OCI-LY1 (cell line): ENCODE results near the gene CDADC1.

Experiments
- H2AFZ ChIP-seq: fragments of 200-600 bp; sonication (generic), shearing (Covaris generic); 2 replicates; pipeline ENCODE4 v1.6.0; 2014; ENCODE audit warnings: antibody characterized with exemption, mild to moderate bottlenecking, low read length
- H3F3A ChIP-seq: fragments of 200-600 bp; sonication (generic), shearing (Covaris generic); 2 replicates; pipeline ENCODE4 v1.6.0; 2014; ENCODE audit warnings: mild to moderate bottlenecking, antibody characterized with exemption, low read length, moderate library complexity; ENCODE audit not compliant: insufficient read depth
- H3K27ac ChIP-seq: fragments of 200-600 bp; sonication (generic); 2 replicates; pipeline ENCODE4 v1.5.1; 2014; ENCODE audit warnings: low read length, mixed run types, mild to moderate bottlenecking, low read depth; ENCODE audit not compliant: poor library complexity, severe bottlenecking
- H3K27me3 ChIP-seq: fragments of 200-600 bp; sonication (generic); 2 replicates; pipeline ENCODE4 v1.6.0; 2014; ENCODE audit warnings: antibody characterized with exemption, mild to moderate bottlenecking, low read length, moderate library complexity; ENCODE audit not compliant: insufficient read depth
- H3K36me3 ChIP-seq: fragments of 200-600 bp; sonication (generic); 2 replicates; pipeline ENCODE4 v1.6.1; 2014; ENCODE audit warnings: mild to moderate bottlenecking, antibody characterized with exemption, low read length, moderate library complexity, mixed read lengths; ENCODE audit not compliant: insufficient read depth
- H3K4me1 ChIP-seq: fragments of 200-600 bp; sonication (generic); 2 replicates; pipeline ENCODE4 v1.5.1; 2014; ENCODE audit warnings: mild to moderate bottlenecking, low read length, moderate library complexity; ENCODE audit not compliant: insufficient read depth, severe bottlenecking
- H3K4me2 ChIP-seq: fragments of 200-600 bp; sonication (generic), shearing (Covaris generic); 2 replicates; pipeline ENCODE4 v1.6.1; 2014; ENCODE audit warnings: low read length
- H3K4me3 ChIP-seq: fragments of 200-600 bp; sonication (generic); 2 replicates; pipeline ENCODE4 v1.5.1; 2014; ENCODE audit warnings: low read length, low read depth, mild to moderate bottlenecking, mixed read lengths; ENCODE audit not compliant: poor library complexity, severe bottlenecking
- H3K79me2 ChIP-seq: fragments of 200-600 bp; shearing (Covaris generic); 2 replicates; pipeline ENCODE4 v1.6.1; 2016; ENCODE audit warnings: mixed run types, low read length, mixed read lengths; ENCODE audit not compliant: insufficient read depth
- H3K9ac ChIP-seq: fragments of 200-600 bp; sonication (generic), shearing (Covaris generic); 2 replicates; pipeline ENCODE4 v1.6.1; 2014; ENCODE audit warnings: mild to moderate bottlenecking, low read length, mixed read lengths
- H3K9me2 ChIP-seq: fragments of 200-600 bp; sonication (generic), shearing (Covaris generic); 2 replicates; pipeline ENCODE4 v1.6.1; 2014; ENCODE audit warnings: low read depth, mild to moderate bottlenecking, low read length, mixed read lengths
- H3K9me3 ChIP-seq: fragments of 200-600 bp; shearing (Covaris generic); 2 replicates; pipeline ENCODE4 v1.6.1; 2014; ENCODE audit warnings: low read length, mixed read lengths
- H4K20me1 ChIP-seq: fragments of 200-600 bp; sonication (generic), shearing (Covaris generic); 2 replicates; pipeline ENCODE4 v1.6.0; 2016; ENCODE audit warnings: mild to moderate bottlenecking, low read length; ENCODE audit not compliant: insufficient read depth
- CTCF ChIP-seq: fragments of 200-600 bp; sonication (generic), shearing (Covaris generic); IDR thresholded peaks from 2 replicates; pipeline ENCODE4 v1.5.1; 2017; ENCODE audit warnings: mild to moderate bottlenecking, antibody characterized with exemption, low read length, moderate library complexity, mixed read lengths
- EZH2 ChIP-seq: fragments of 200-600 bp; sonication (generic), shearing (Covaris generic); IDR thresholded peaks from 2 replicates; pipeline ENCODE4 v1.8.0; 2017; ENCODE audit warnings: borderline replicate concordance, mixed run types, mild to moderate bottlenecking, antibody characterized with exemption, low read length, moderate library complexity, mixed read lengths

CDADC1 gene

GRCh38 chr13:49235856-49236431 is 11.8 kb upstream of the CDADC1 start:
- no peaks in the 10 kb centered on the region for H3K79me2 ChIP-seq
- H2AFZ ChIP-seq = no peak overlapping the region
- H4K20me1 ChIP-seq = no peaks in the 10 kb centered on the region
- H3F3A ChIP-seq = no peaks in the 10 kb centered on the region
- no peak overlapping the region for H3K4me2 ChIP-seq
- H3K9me2 ChIP-seq = no peaks in the 10 kb centered on the region
- H3K9ac ChIP-seq = no peak overlapping the region
- H3K36me3 ChIP-seq = no peaks in the 10 kb centered on the region
- H3K4me1 ChIP-seq = no peaks in the 10 kb centered on the region
- no peaks in the 10 kb centered on the region for H3K9me3 ChIP-seq
- H3K27me3 ChIP-seq = no peaks in the 10 kb centered on the region
- no peak overlapping the region for H3K27ac ChIP-seq
- H3K4me3 ChIP-seq = no peak overlapping the region
- TF ChIP-seq EZH2 (no peak), CTCF (no peak)

GRCh38 chr13:49238621-49239020 is 9.1 kb upstream of the CDADC1 start:
- H4K20me1 ChIP-seq = no peaks in the 10 kb centered on the region
- no peaks in the 10 kb centered on the region; the same call in 1 of the 2 replicates for H3K36me3 ChIP-seq
- no peak overlapping the region for H3K4me2 ChIP-seq
- no peaks in the 10 kb centered on the region; the same call in 1 of the 2 replicates for H3K27me3 ChIP-seq
- no peak overlapping the region for H3K4me3 ChIP-seq
- H2AFZ ChIP-seq = no peak overlapping the region
- H3K4me1 ChIP-seq = no peaks in the 10 kb centered on the region
- no peaks in the 10 kb centered on the region for H3F3A ChIP-seq
- H3K9ac ChIP-seq = no peak overlapping the region
- H3K9me2 ChIP-seq = no peaks in the 10 kb centered on the region
- TF ChIP-seq EZH2 = no peak
- TF ChIP-seq CTCF = no peak
- H3K9me3 ChIP-seq = 0 out of 2 replicates have a peak, but pooled peaks cover 2% of the 10 kb centered on the region
- H3K27ac ChIP-seq = no peak overlapping the region
- no peaks in the 10 kb centered on the region for H3K79me2 ChIP-seq

GRCh38 chr13:49240017-49240416 is 7.7 kb upstream of the CDADC1 start:
- H3K4me2 ChIP-seq = no peak overlapping the region
- H3K9ac ChIP-seq = no peak overlapping the region
- H3K4me3 ChIP-seq = no peak overlapping the region
- no peaks in the 10 kb centered on the region for H4K20me1 ChIP-seq
- H2AFZ ChIP-seq = no peak overlapping the region
- no peaks in the 10 kb centered on the region for H3F3A ChIP-seq
- H3K9me2 ChIP-seq = no peaks in the 10 kb centered on the region
- TF ChIP-seq CTCF (peak; percentile 78), EZH2 (no peak)
- 0 out of 2 replicates have a peak, but pooled peaks cover 2% of the 10 kb centered on the region for H3K9me3 ChIP-seq
- H3K4me1 ChIP-seq = no peaks in the 10 kb centered on the region
- H3K36me3 ChIP-seq = no peaks in the 10 kb centered on the region; the same call in 1 of the 2 replicates
- H3K27me3 ChIP-seq = no peaks in the 10 kb centered on the region; the same call in 1 of the 2 replicates
- H3K79me2 ChIP-seq = no peaks in the 10 kb centered on the region
- no peak overlapping the region for H3K27ac ChIP-seq
